DND-41 (cell line): ENCODE measurements around the gene ZFC3H1.

Experiments
- ATAC-seq: fragments of 200-7000 bp; cut with Tn5 transposase; 3 replicates; pipeline ENCODE4 v1.9.1; 2021; ENCODE audit warnings: low read depth; ENCODE audit not compliant: insufficient read depth
- DNase-seq: peaks from one replicate; pipeline ENCODE4 v3.0.0-alpha.2; 2020
- H2AFZ ChIP-seq: 2 replicates; pipeline ENCODE4 v1.6.0; 2012; ENCODE audit warnings: low read depth, low read length
- H3K27ac ChIP-seq: 2 replicates; pipeline ENCODE4 v1.5.1; 2012; ENCODE audit warnings: low read length, inconsistent platforms
- H3K27me3 ChIP-seq: fragments of 200-600 bp; sonication (generic); 2 replicates; pipeline ENCODE4 v1.6.0; 2012; ENCODE audit warnings: low read length, mild to moderate bottlenecking, inconsistent platforms; ENCODE audit not compliant: insufficient read depth, poor library complexity
- H3K36me3 ChIP-seq: 2 replicates; pipeline ENCODE4 v1.5.1; 2012; ENCODE audit warnings: low read length, inconsistent platforms; ENCODE audit not compliant: insufficient read depth
- H3K4me1 ChIP-seq: 2 replicates; pipeline ENCODE4 v1.5.1; 2012; ENCODE audit warnings: mild to moderate bottlenecking, low read length; ENCODE audit not compliant: insufficient read depth
- H3K4me2 ChIP-seq: 2 replicates; pipeline ENCODE4 v1.6.0; 2012; ENCODE audit warnings: mild to moderate bottlenecking, moderate library complexity, low read length, inconsistent platforms; ENCODE audit not compliant: insufficient read depth
- H3K4me3 ChIP-seq, 2 experiments: fragments of 200-600 bp in 1 of 2; shearing (Covaris generic) in 1 of 2; 2 replicates each; pipeline ENCODE4 v1.5.1; 2012 to 2016; ENCODE audit warnings: inconsistent platforms in 2 of 2, low read length in 2 of 2, mild to moderate bottlenecking in 2 of 2, low read depth in 1 of 2, moderate library complexity in 1 of 2
- H3K79me2 ChIP-seq: 2 replicates; pipeline ENCODE4 v1.6.0; 2012; ENCODE audit warnings: low read length, inconsistent platforms; ENCODE audit not compliant: insufficient read depth
- H3K9ac ChIP-seq: 2 replicates; pipeline ENCODE4 v1.6.0; 2012; ENCODE audit warnings: low read depth, mild to moderate bottlenecking, inconsistent platforms, low read length, moderate library complexity
- H3K9me3 ChIP-seq: 2 replicates; pipeline ENCODE4 v1.5.1; 2012; ENCODE audit warnings: low read length, moderate library complexity, mild to moderate bottlenecking, inconsistent platforms; ENCODE audit not compliant: insufficient read depth, severe bottlenecking
- H4K20me1 ChIP-seq: 2 replicates; pipeline ENCODE4 v1.6.0; 2012; ENCODE audit warnings: low read length; ENCODE audit not compliant: insufficient read depth
- EZH2 ChIP-seq: IDR thresholded peaks from 3 replicates; pipeline ENCODE4 v1.6.1; 2012; ENCODE audit warnings: borderline replicate concordance, low read depth, mild to moderate bottlenecking, moderate library complexity, low read length, inconsistent platforms; ENCODE audit not compliant: severe bottlenecking
- TF ChIP-seq, protein P1 (sequence below): IDR thresholded peaks from 2 replicates; pipeline ENCODE4 v1.5.1; 2012; ENCODE audit warnings: borderline replicate concordance, low read length, moderate library complexity, mild to moderate bottlenecking; ENCODE audit not compliant: poor library complexity, severe bottlenecking; ENCODE audit errors: extremely low read depth

ZFC3H1 gene

DNA sequence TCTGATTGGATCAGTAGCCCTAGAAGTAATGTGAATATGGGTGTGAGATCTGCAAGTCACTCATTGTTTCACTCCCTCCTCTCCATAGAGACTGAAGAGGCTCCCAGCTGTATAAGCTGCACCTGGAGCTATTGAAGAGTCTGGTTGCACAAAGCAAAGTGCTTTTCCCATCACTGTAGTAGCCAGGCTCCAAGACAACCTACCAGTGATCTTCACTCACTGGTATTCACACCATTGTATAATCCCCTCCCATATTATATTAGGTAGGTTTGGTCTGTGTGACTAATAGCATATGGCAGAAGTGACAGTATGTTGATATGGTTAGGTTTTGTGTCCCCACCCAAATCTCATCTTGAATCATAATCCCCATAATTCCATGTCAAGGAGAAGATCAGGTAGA lies 64.4 kb downstream of the ZFC3H1 start:
- Histone ChIP-seq H3K27me3 (no peaks in the 10 kb centered on the region), H3K4me1 (no peaks in the 10 kb centered on the region), H3K9ac (no peak overlapping the region), H3K4me3 (no peak overlapping the region), H3K27ac (no peak overlapping the region), H3K4me2 (no peak overlapping the region), H2AFZ (no peak overlapping the region), H4K20me1 (no peaks in the 10 kb centered on the region), H3K9me3 (no peaks in the 10 kb centered on the region), H3K36me3 (no peaks in the 10 kb centered on the region), H3K79me2 (no peaks in the 10 kb centered on the region)
- TF ChIP-seq EZH2, result no peak
- TF ChIP-seq, protein P1, sequence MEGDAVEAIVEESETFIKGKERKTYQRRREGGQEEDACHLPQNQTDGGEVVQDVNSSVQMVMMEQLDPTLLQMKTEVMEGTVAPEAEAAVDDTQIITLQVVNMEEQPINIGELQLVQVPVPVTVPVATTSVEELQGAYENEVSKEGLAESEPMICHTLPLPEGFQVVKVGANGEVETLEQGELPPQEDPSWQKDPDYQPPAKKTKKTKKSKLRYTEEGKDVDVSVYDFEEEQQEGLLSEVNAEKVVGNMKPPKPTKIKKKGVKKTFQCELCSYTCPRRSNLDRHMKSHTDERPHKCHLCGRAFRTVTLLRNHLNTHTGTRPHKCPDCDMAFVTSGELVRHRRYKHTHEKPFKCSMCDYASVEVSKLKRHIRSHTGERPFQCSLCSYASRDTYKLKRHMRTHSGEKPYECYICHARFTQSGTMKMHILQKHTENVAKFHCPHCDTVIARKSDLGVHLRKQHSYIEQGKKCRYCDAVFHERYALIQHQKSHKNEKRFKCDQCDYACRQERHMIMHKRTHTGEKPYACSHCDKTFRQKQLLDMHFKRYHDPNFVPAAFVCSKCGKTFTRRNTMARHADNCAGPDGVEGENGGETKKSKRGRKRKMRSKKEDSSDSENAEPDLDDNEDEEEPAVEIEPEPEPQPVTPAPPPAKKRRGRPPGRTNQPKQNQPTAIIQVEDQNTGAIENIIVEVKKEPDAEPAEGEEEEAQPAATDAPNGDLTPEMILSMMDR, result no peak
- ATAC-seq (no peak), DNase-seq (no peak)

DNA sequence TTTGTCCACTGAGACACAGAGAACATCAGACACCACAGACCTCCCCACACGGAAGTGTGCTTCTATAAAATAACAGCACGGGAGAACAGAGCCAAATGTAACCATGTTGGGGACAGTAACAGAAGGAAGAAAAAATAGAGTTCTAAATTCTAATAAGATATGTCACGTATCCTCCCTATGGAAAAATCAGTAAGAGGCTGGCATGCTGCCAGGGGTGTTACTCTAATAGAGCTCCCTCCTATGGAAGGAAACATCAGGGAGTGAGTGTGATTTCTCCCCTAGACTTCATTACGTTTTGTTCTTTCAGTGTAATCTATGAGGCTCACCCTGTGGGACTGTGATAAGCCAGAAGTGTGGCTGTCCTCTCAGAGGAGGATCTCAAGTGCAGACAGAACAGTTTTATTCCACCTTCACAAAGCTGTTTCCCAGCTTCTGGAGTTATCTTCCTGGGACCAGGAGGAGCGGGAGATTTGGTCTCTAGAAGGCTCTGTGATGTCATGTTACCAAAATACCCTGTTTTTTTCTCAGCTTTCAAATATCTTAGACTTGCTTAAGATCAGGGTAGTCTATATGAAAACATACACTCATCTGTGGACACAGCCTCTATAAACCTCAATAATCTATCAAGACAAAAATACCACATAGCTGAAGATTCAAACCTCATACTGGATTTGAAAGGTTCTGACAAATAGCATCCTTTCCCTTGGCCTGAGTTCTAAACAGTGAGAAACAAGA lies 69.3 kb downstream of the ZFC3H1 start:
- no peaks in the 10 kb centered on the region for H3K9me3 ChIP-seq
- no peak overlapping the region for H3K27ac ChIP-seq
- no peak overlapping the region for H3K4me3 ChIP-seq
- H3K27me3 ChIP-seq, result no peaks in the 10 kb centered on the region
- H3K4me2 ChIP-seq, result no peak overlapping the region
- DNase-seq, result no peak
- TF ChIP-seq, protein P1, result no peak
- no peak for TF ChIP-seq EZH2
- no peak overlapping the region for H2AFZ ChIP-seq
- H3K79me2 ChIP-seq, result no peaks in the 10 kb centered on the region
- H3K36me3 ChIP-seq, result no peaks in the 10 kb centered on the region
- H3K4me1 ChIP-seq, result no peaks in the 10 kb centered on the region
- H3K9ac ChIP-seq, result no peak overlapping the region
- H4K20me1 ChIP-seq, result no peaks in the 10 kb centered on the region
- no peak for ATAC-seq

DNA sequence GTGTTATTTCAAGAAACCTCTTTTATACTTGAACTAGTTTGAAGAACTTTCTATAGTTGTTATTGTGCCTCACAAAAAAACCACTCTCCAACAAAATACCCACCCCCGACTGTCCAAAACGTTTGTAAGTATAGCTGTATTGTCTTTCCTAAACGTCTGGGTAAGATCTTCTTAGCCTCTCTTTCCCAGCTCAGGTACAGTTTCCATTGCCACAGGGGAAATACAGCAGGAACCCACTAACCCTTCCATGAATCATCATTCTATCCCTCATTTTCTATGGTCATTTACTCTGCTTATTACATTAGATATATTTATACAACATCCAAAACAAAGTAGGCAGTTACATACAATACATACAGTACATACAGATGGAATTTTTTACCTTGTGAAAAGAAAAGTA lies 70.8 kb downstream of the ZFC3H1 start:
- Histone ChIP-seq H3K4me2 (no peak overlapping the region), H4K20me1 (no peaks in the 10 kb centered on the region), H3K36me3 (no peaks in the 10 kb centered on the region), H3K4me3 (no peak overlapping the region), H3K27me3 (no peaks in the 10 kb centered on the region), H3K9ac (no peak overlapping the region), H3K4me1 (no peaks in the 10 kb centered on the region), H3K79me2 (no peaks in the 10 kb centered on the region), H2AFZ (no peak overlapping the region), H3K9me3 (no peaks in the 10 kb centered on the region), H3K27ac (no peak overlapping the region)
- DNase-seq (no peak), ATAC-seq (no peak)
- TF ChIP-seq, protein P1, result no peak
- no peak for TF ChIP-seq EZH2

DNA sequence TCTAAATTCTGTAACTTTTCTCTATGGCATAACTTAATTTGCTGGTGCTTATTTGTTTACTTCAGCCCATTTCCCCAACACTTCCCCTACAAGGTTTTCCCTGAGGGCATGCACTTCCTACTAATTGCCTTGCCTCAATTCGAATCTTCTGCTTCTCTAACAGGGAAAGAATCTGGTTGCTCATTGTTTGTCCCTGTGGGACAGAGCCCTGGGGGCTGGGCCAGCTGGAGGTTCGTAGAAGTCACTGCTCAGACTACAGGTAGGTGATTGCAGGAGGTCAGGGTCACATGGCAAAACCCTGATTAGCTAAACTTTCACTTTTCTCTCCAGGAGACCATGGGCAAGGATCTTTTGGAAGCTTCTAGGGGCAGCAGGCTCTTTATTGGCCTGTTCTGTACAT lies 72.0 kb downstream of the ZFC3H1 start:
- Histone ChIP-seq H4K20me1 (no peaks in the 10 kb centered on the region), H3K36me3 (no peaks in the 10 kb centered on the region), H3K4me3 (no peak overlapping the region), H3K9me3 (no peaks in the 10 kb centered on the region), H2AFZ (no peak overlapping the region), H3K4me1 (no peaks in the 10 kb centered on the region), H3K9ac (no peak overlapping the region), H3K27ac (no peak overlapping the region), H3K79me2 (no peaks in the 10 kb centered on the region), H3K27me3 (peaks cover 3% of the 10 kb centered on the region), H3K4me2 (no peak overlapping the region)
- DNase-seq (no peak), ATAC-seq (no peak)
- TF ChIP-seq, protein P1, result no peak
- no peak for TF ChIP-seq EZH2
